ENCODE data around the gene IL6R. TPM values are rescaled to one million over a fixed set of nuclear protein-coding genes. Genes with fewer than 3 reads are reported as not detected.

Gene IL6R
- total RNA-seq, 1 experiment from 2014 or later: 16.1 TPM

DNA sequence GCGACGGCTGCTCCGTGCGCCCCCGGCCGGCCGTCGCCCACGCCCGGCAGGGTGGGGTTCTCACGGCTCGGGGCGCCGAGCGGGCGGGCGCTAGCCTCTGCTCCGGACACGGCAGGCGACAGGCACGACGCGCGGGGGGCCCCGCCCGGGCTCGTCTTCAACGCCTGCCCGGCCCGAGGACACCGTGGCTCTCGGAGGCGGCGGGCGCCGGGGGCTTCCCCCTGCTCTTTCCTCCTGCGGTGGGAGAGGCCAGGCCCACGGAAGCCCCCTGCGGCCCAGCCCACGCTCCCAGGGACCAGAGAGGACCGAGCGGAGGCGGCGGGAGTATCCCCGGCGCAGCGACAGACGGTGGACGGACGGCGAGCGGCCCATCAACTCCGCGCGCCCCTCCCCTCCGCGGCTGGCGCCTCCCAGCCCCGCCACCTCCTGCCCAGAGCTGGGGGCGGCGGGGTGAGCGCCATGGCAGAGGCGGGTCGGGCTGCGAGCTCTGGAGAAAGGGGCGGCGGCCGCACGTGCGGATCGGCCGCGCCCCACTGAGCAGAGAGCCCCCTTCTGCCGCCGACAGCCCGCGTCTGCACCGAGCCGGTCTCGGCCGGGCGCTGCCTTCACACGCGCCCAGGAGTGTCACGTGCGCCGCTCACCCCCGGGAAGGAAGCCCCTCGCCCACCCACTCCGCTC, 97.1 kb downstream of the IL6R start, which contains the start of the genes SHE and TDRD10:
TSS of gene SHE (minus strand) at position 347 of the 678 bp plus-strand sequence. CDS start 386 bp downstream, outside the sequence.
TSS of gene TDRD10 (plus strand) at position 154 of the 678 bp plus-strand sequence. CDS start 4,685 bp downstream, outside the sequence.
- intact Hi-C loops (cut with micrococcal nuclease): no loop called here
- Histone ChIP-seq H3K4me2 (ENCODE audit: low read length) (no peak within 1 kb of the TSS), H4K20me1 (ENCODE audit: low read length) (no peaks in the 10 kb centered on the region), H3K27ac (ENCODE audit: low read length) (no peak within 1 kb of the TSS), H3K27me3 (ENCODE audit: low read length) (peaks cover 64% of the 10 kb centered on the region), H3K79me2 (ENCODE audit: low read length) (no peaks in the 10 kb centered on the region), H3K36me3 (ENCODE audit: low read depth, low read length) (no peaks in the 10 kb centered on the region), H3K9me2 (replicated peaks; ENCODE audit: low read length) (no peaks in the 10 kb centered on the region), H3K9ac (ENCODE audit: low read length) (no peak within 1 kb of the TSS), H3K4me1 (ENCODE audit: insufficient read depth, low read length) (no peaks in the 10 kb centered on the region), H3F3A (ENCODE audit: low read length, unreplicated experiment) (no peaks in the 10 kb centered on the region), H3K9me3 (ENCODE audit: low read length) (no peaks in the 10 kb centered on the region), H3K4me3 (ENCODE audit: low read length) (no peak within 1 kb of the TSS), H2AFZ (ENCODE audit: low read length) (no peak within 1 kb of the TSS)
- ATAC-seq: no peak
- ChIA-PET POLR2A (ENCODE audit: unreplicated experiment) (no interaction called here), CTCF (no interaction called here)
- TF ChIP-seq EZH2 (IDR thresholded peaks at IDR 0.05; ENCODE audit: low read length, unreplicated experiment) (no peak), EZH2phosphoT487 (IDR thresholded peaks at IDR 0.05; ENCODE audit: borderline replicate concordance, low read length) (no peak)
- TF ChIP-seq, protein P1, sequence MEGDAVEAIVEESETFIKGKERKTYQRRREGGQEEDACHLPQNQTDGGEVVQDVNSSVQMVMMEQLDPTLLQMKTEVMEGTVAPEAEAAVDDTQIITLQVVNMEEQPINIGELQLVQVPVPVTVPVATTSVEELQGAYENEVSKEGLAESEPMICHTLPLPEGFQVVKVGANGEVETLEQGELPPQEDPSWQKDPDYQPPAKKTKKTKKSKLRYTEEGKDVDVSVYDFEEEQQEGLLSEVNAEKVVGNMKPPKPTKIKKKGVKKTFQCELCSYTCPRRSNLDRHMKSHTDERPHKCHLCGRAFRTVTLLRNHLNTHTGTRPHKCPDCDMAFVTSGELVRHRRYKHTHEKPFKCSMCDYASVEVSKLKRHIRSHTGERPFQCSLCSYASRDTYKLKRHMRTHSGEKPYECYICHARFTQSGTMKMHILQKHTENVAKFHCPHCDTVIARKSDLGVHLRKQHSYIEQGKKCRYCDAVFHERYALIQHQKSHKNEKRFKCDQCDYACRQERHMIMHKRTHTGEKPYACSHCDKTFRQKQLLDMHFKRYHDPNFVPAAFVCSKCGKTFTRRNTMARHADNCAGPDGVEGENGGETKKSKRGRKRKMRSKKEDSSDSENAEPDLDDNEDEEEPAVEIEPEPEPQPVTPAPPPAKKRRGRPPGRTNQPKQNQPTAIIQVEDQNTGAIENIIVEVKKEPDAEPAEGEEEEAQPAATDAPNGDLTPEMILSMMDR (conservative IDR thresholded peaks at IDR 0.05; ENCODE audit: low read depth, low read length): no peak
- no peak for DNase-seq
- no TSS peak for BruUV-seq (replicated peaks)

DNA sequence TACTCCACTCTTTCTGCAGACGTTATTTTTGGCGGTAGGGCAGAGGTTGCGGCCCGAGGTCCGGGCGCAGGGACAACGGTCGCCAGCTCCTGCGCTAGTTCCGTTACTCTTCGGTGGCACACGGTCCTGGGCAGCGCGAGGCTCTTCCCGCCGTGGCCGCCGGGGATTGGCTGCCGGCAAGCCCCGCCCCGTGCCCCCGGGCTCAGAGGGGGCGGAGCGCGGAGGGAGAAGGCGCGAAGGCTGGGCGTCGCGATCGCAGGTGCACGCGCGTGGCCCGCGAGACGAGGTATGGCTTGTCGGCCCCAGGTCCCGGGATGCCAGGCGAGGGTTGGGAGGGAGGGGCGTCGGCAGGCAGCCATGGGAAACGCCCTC, 97.6 kb downstream of the IL6R start:
- intact Hi-C loops (cut with micrococcal nuclease): no loop called here
- no TSS peak for BruUV-seq (replicated peaks)
- DNase-seq: no peak
- no peak for ATAC-seq
- no peak overlapping the region for H3K4me3 ChIP-seq (ENCODE audit: low read length)
- no peaks in the 10 kb centered on the region for H3K9me2 ChIP-seq (replicated peaks; ENCODE audit: low read length)
- H3K27me3 ChIP-seq (ENCODE audit: low read length): peaks cover 69% of the 10 kb centered on the region
- ChIA-PET POLR2A (ENCODE audit: unreplicated experiment) (no interaction called here), CTCF (no interaction called here)
- TF ChIP-seq EZH2 (IDR thresholded peaks at IDR 0.05; ENCODE audit: low read length, unreplicated experiment) (no peak), EZH2phosphoT487 (IDR thresholded peaks at IDR 0.05; ENCODE audit: borderline replicate concordance, low read length) (no peak)
- TF ChIP-seq, protein P1 (conservative IDR thresholded peaks at IDR 0.05; ENCODE audit: low read depth, low read length): no peak
- H3K4me1 ChIP-seq (ENCODE audit: insufficient read depth, low read length): no peaks in the 10 kb centered on the region
- no peaks in the 10 kb centered on the region for H3K9me3 ChIP-seq (ENCODE audit: low read length)
- H4K20me1 ChIP-seq (ENCODE audit: low read length): no peaks in the 10 kb centered on the region
- no peaks in the 10 kb centered on the region for H3K79me2 ChIP-seq (ENCODE audit: low read length)
- H3F3A ChIP-seq (ENCODE audit: low read length, unreplicated experiment): no peaks in the 10 kb centered on the region
- H3K9ac ChIP-seq (ENCODE audit: low read length): no peak overlapping the region
- no peak overlapping the region for H3K27ac ChIP-seq (ENCODE audit: low read length)
- no peaks in the 10 kb centered on the region for H3K36me3 ChIP-seq (ENCODE audit: low read depth, low read length)
- no peak overlapping the region for H3K4me2 ChIP-seq (ENCODE audit: low read length)
- H2AFZ ChIP-seq (ENCODE audit: low read length): no peak overlapping the region

DNA sequence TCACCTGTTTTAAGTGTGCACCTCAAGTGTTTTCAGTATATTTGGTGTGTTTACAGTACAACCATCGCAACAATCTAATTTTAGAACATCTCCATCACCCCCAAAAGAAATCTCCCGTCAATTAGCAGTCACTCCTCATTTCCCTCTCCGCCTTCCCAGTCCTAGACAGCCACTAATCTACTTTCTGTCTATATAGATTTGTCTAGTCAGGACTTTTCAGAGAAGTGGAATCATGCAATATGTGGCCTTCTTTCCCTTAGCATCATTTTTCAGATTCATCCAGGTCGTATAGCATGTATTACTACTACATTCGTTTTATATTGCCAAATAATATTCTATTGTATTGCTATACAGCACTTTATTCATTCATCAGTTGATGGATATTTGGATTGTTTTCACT, 98.8 kb downstream of the IL6R start:
- Histone ChIP-seq H3K4me2 (ENCODE audit: low read length) (no peak overlapping the region), H3K27me3 (ENCODE audit: low read length) (peaks cover 76% of the 10 kb centered on the region), H3K27ac (ENCODE audit: low read length) (no peak overlapping the region), H3K9me2 (replicated peaks; ENCODE audit: low read length) (no peaks in the 10 kb centered on the region), H4K20me1 (ENCODE audit: low read length) (no peaks in the 10 kb centered on the region), H3K4me1 (ENCODE audit: insufficient read depth, low read length) (no peaks in the 10 kb centered on the region), H3K9ac (ENCODE audit: low read length) (no peak overlapping the region), H3K79me2 (ENCODE audit: low read length) (no peaks in the 10 kb centered on the region), H2AFZ (ENCODE audit: low read length) (no peak overlapping the region), H3F3A (ENCODE audit: low read length, unreplicated experiment) (no peaks in the 10 kb centered on the region), H3K36me3 (ENCODE audit: low read depth, low read length) (no peaks in the 10 kb centered on the region), H3K4me3 (ENCODE audit: low read length) (no peak overlapping the region), H3K9me3 (ENCODE audit: low read length) (no peaks in the 10 kb centered on the region)
- no TSS peak for BruUV-seq (replicated peaks)
- no peak for TF ChIP-seq EZH2phosphoT487 (IDR thresholded peaks at IDR 0.05; ENCODE audit: borderline replicate concordance, low read length)
- no peak for TF ChIP-seq EZH2 (IDR thresholded peaks at IDR 0.05; ENCODE audit: low read length, unreplicated experiment)
- TF ChIP-seq, protein P1 (conservative IDR thresholded peaks at IDR 0.05; ENCODE audit: low read depth, low read length): no peak
- CTCF ChIA-PET: no interaction called here
- POLR2A ChIA-PET (ENCODE audit: unreplicated experiment): interaction anchor here (0.5 kb wide), 1 partner anchor 124 kb away, joined by 3 read pairs; no protein-coding TSS in a partner anchor
- intact Hi-C loops (cut with micrococcal nuclease): no loop called here
- DNase-seq (no peak), ATAC-seq (no peak)
